Eye (tissue), 1 donor: ENCODE results near the gene METTL2A.
"Not testable (repeated sequence)": the region's sequence is repeated elsewhere in the genome, so short reads cannot be mapped to it uniquely, and the experiment has no call there.

ENCODE experiments used
- DNase-seq: peaks from one replicate; pipeline ENCODE4 v3.0.0-alpha.2; 2015

Gene METTL2A

GRCh38 chr17:62423647-62424461 lies at the start of gene METTL2A:
Gene METTL2A (plus strand): TSS chr17:62423897. CDS start chr17:62423903, 6 bp downstream.
- DNase-seq, result peak; percentile 93

GRCh38 chr17:62380253-62380652 lies 43.4 kb upstream of the METTL2A start, which contains the start of gene EFCAB3:
Gene EFCAB3 (plus strand): TSS chr17:62380553. CDS start chr17:62382980, 2,427 bp downstream.
- DNase-seq, result no peak

GRCh38 chr17:62381561-62381960 lies 42.1 kb upstream of the METTL2A start:
- DNase-seq, result no peak

DNA sequence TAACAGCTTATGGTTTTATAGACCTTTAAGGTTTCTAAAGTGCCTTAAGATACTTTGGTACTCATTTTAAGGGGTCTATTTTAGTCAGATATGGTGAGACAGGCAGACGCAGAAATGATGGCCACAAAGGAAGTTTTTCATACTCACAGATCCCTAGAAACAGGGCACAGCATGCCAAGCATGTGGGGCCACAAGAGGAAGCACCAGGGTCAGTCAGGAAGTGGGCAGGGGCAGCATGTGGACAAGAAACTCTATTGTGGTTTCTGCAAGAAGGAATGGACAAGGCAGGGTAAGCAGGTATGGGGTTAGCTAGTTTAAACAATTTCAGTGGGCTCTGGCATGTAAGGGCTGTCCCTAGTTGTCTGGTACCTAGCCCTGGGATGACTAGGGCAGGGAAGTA lies 34.8 kb upstream of the METTL2A start:
- DNase-seq, result no peak

DNA sequence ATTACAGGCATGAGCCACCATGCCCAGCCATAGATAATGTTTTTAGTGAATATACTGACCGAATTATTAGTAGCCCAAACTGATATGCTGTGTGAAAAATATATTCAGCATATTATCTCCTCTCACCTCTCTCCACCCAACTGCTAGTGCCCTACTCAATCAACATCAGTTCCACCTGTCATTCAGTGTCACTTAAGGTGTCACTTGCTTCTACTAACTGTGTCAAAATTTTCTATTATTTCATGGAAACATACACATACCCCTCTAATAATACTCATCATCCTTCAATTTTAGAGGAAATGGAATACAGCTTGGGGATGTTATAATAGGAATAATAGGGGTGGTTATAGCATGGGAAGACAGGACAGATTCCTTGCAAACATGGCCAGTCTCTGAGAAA lies 30.8 kb upstream of the METTL2A start:
- DNase-seq, result no peak

- DNase-seq, result no peak
These were observed 24.8 kb upstream of the METTL2A start for GRCh38 chr17:62398891-62399290.

DNA sequence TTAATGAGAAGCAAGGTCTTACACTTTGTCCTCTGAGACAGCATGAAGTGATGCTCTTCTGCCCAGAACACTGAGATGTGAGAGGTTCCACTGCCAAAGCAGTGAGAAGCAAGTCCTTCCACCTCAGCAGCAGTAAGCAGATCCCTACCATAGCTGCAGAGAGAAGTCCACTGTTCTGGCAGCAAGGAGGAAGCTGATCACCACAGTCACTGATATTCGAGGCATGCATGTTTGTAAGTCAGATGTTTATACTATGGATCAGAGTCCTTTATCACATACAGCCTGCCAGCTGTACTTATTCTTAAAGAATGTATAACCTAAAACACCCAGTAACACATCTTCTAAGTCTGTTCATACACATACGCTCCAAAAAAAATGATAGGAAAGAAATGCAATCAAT lies 18.2 kb upstream of the METTL2A start:
- DNase-seq, result no peak

DNA sequence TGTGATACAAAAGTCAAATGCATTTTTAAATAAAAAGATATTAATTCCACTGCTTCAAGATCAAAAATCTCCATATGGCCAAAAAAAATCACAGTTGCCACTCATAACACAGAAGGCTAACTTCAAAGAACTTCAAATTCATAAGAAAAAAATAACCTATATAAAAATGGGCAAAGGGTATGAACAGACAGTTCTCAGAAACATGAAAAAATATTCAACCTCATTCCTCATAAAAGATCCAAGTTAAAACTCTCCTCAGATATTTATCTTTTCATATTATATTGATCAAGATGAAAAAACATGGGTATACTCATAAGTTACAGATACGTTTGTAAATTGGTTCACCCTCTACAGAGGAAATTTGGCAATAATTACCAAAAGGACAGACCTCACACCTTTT lies 10.6 kb upstream of the METTL2A start:
- DNase-seq, result not testable (repeated sequence)

GRCh38 chr17:62426214-62426613 lies 2.5 kb downstream of the METTL2A start:
- DNase-seq, result not testable (repeated sequence)

GRCh38 chr17:62435251-62435650 lies 11.6 kb downstream of the METTL2A start:
- not testable (repeated sequence) for DNase-seq

DNA sequence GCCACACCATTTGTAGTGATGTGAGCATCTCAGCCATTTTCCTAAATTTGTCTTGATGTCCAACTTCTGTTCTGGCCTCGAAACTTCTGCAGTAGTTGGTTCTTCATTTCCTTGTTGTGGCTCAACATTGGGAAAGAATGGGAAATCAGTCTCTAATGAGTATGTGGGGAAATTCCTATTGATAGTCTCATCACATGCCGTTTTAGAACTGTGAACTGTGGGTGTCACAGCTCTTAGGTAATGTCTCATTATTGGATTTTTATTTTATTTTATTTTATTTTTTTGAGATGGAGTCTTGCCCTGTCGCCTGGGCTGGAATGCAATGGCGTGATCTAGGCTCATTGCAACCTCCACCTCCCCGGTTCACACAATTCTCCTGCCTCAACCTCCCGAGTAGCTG lies 17.5 kb downstream of the METTL2A start:
- not testable (repeated sequence) for DNase-seq

- DNase-seq, result no peak
These were observed 20.4 kb downstream of the METTL2A start for GRCh38 chr17:62444063-62444462.

DNA sequence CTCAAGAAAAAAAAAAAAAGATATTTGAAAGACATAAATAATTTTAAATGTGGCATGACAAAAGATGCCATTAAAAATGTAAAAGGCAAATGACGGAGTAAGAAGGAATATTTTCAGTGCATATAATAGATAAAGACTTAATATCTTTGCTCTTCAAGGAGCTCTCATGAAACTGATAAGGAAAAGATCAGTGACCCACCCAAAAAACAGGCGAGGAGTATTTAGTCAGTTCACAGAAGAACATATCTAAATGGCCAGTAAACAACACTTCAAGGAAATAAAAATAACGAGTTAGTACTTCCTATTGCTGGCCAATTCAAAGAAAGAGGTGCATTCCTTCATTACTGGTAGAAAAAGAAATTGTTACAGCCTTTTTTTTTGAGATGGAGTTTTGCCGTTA lies 22.1 kb downstream of the METTL2A start:
- not testable (repeated sequence) for DNase-seq

DNA sequence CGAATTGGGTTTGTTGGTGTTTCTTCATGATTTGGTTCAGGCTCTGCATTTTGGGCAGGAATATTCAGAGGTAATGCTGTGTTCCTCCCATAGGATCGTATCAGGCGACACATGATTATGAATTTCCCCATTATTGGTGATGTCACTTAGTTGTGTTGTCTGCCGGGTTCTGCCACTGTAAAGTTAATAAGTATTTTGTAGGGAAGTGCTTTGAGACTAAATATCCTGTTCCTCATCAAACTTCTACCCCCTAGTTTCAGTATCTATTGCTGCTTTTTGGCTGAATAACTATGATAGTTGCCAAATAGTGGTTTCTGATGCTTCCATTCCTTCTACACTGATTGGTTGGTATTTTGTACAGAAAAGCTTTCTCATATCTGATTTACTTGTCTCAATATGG lies 28.5 kb downstream of the METTL2A start:
- not testable (repeated sequence) for DNase-seq

DNA sequence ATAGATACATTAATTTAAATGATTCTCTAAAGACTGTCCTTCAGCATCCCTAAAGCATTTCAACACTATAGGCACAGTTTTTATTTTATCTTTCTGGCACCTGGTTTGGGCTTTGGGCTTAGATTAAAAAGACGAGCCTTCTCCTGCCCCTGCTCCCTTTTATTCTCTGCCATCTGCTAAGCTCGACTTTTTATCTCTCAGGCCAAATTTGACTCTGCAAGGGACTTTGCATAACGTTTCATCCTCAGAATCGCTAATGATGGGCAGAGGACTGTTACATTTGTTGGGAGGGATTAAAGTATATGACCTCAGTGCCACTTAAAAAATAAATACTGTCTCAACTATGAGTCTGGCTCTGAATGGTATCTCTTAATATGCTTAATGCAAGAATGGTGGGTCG lies 29.3 kb downstream of the METTL2A start:
- DNase-seq, result not testable (repeated sequence)

GRCh38 chr17:62453656-62454055 lies 30.0 kb downstream of the METTL2A start:
- DNase-seq, result not testable (repeated sequence)

GRCh38 chr17:62454111-62454510 lies 30.4 kb downstream of the METTL2A start:
- DNase-seq, result not testable (repeated sequence)

GRCh38 chr17:62456016-62456415 lies 32.3 kb downstream of the METTL2A start:
- DNase-seq, result no peak

- not testable (repeated sequence) for DNase-seq
These were observed 34.8 kb downstream of the METTL2A start for GRCh38 chr17:62458483-62458882.

GRCh38 chr17:62464422-62464821 lies 40.7 kb downstream of the METTL2A start:
- not testable (repeated sequence) for DNase-seq

GRCh38 chr17:62465271-62465670 lies 41.6 kb downstream of the METTL2A start:
- DNase-seq, result not testable (repeated sequence)

DNA sequence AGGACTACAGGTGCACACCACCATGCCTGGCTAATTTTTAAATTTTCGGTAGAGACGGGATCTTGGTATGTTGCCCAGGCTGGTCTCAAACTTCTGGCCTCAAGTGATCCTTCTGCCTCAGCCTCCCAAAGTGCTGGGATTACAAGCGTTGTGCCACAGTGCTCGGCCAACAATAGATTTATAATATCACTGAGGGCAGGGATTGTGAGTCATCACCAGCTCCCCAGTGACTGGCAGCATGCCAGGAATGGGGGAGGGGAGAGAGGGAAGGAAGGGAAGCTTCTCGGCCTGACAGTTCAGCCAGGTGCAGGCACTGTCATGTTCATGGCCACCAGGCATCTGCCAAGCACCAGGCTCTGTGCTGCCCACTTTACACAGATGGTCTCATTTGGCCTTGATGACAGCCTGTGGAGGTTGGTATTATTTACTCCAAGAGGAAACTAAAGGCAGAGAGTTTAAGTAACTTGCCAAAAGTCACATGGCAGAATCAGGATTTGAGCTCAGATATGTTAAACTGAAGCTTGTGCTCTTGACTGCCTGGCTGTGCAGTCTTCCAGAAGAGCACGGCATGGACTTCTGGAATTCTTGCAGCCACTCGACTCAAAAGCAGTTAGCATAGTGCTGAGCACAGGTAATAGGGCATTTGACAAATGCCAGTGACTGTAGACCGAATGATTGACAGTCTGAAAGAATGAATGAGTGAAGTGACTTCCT lies 47.1 kb downstream of the METTL2A start:
- peak; percentile 77 for DNase-seq

DNA sequence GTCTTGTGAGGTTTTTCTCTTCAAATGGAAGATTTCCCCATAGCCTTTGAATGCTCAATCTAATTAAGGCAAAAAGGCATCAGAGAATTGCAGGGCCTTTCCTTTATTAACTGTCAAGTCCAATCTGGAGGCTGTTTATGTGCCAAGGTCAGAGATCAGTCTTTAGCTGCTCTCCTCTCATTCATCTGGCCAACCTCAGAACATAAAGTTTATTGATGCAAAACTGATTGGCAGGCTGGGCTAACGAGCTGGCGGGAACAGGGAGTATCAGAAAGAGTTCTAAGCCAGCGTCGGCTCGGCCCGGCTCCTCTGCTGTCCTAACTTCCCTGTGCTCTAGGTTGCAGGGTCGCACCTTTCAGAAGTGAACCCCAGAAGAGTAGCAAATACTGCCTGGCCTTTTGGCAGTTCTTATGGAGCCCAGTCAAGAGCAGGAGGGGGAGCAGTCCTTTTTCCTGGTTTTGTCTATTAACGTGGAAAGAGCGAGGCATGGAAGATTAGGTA lies 47.7 kb downstream of the METTL2A start:
- DNase-seq, result peak; percentile 68
